ENCODE measurements around the gene EVI5. TPM values are rescaled to one million over a fixed set of nuclear protein-coding genes. Genes with fewer than 3 reads are reported as not detected.
"Not testable (repeated sequence)": the region's sequence is repeated elsewhere in the genome, so short reads cannot be mapped to it uniquely, and the experiment has no call there.

Gene EVI5
- total RNA-seq, 2 experiments from 2014 or later: 0.13 to 0.21 TPM

- H3K4me3 Mint-ChIP-seq; H3K4me1 Mint-ChIP-seq (ENCODE audit: low read depth); H3K27me3 Mint-ChIP-seq (ENCODE audit: low read depth); DNase-seq; POLR2A ChIA-PET; H3K9me3 Mint-ChIP-seq (ENCODE audit: insufficient read depth); ATAC-seq; H3K36me3 Mint-ChIP-seq (ENCODE audit: low read depth); H3K27ac Mint-ChIP-seq: not testable (repeated sequence)
- CTCF ChIA-PET: interaction anchor here (5.2 kb wide), 1 partner anchor 72 kb away, joined by 91 read pairs; no protein-coding TSS in a partner anchor
Measured at GRCh38 chr1:92746255-92746654, 38.7 kb downstream of the EVI5 start.

GRCh38 chr1:92743221-92743620, 41.7 kb downstream of the EVI5 start:
- Mint-ChIP-seq H3K9me3 (ENCODE audit: insufficient read depth) (no peaks in the 10 kb centered on the region), H3K27me3 (ENCODE audit: low read depth) (peaks cover 17% of the 10 kb centered on the region), H3K36me3 (ENCODE audit: low read depth) (no peaks in the 10 kb centered on the region), H3K4me3 (no peak overlapping the region), H3K4me1 (ENCODE audit: low read depth) (no peaks in the 10 kb centered on the region), H3K27ac (no peak overlapping the region)
- POLR2A ChIA-PET: no interaction called here
- CTCF ChIA-PET: no interaction called here
- DNase-seq: no peak
- ATAC-seq: no peak

- POLR2A ChIA-PET: interaction anchor here (0.6 kb wide), 1 partner anchor 113 kb away, joined by 3 read pairs; no protein-coding TSS in a partner anchor
- H3K27ac Mint-ChIP-seq: no peak overlapping the region
- CTCF ChIA-PET: interaction anchor here (1.0 kb wide), 1 partner anchor 9 kb away, joined by 4 read pairs; no protein-coding TSS in a partner anchor
- peaks cover 28% of the 10 kb centered on the region for H3K27me3 Mint-ChIP-seq (ENCODE audit: low read depth)
- no peaks in the 10 kb centered on the region for H3K4me1 Mint-ChIP-seq (ENCODE audit: low read depth)
- DNase-seq (no peak), ATAC-seq (no peak)
- H3K36me3 Mint-ChIP-seq (ENCODE audit: low read depth): no peaks in the 10 kb centered on the region
- no peaks in the 10 kb centered on the region for H3K9me3 Mint-ChIP-seq (ENCODE audit: insufficient read depth)
- H3K4me3 Mint-ChIP-seq: no peak overlapping the region
Measured at GRCh38 chr1:92739669-92740524, 45.0 kb downstream of the EVI5 start.

GRCh38 chr1:92736395-92736794, 48.5 kb downstream of the EVI5 start:
- ATAC-seq: no peak
- DNase-seq: no peak
- ChIA-PET POLR2A (no interaction called here), CTCF (interaction anchor here (0.8 to 1.8 kb wide), 4 partner anchors 9 to 730 kb away, joined by 3 to 12 read pairs (median 4); no protein-coding TSS in a partner anchor)
- Mint-ChIP-seq H3K9me3 (ENCODE audit: insufficient read depth) (no peaks in the 10 kb centered on the region), H3K27ac (no peak overlapping the region), H3K4me3 (no peak overlapping the region), H3K36me3 (ENCODE audit: low read depth) (no peaks in the 10 kb centered on the region), H3K27me3 (ENCODE audit: low read depth) (peaks cover 30% of the 10 kb centered on the region), H3K4me1 (ENCODE audit: low read depth) (no peaks in the 10 kb centered on the region)

- Mint-ChIP-seq H3K36me3 (ENCODE audit: low read depth) (no peaks in the 10 kb centered on the region), H3K4me3 (no peak overlapping the region), H3K9me3 (ENCODE audit: insufficient read depth) (no peaks in the 10 kb centered on the region), H3K4me1 (ENCODE audit: low read depth) (no peaks in the 10 kb centered on the region), H3K27ac (no peak overlapping the region), H3K27me3 (ENCODE audit: low read depth) (peaks cover 14% of the 10 kb centered on the region)
- ATAC-seq: no peak
- POLR2A ChIA-PET: interaction anchor here (0.5 kb wide), 1 partner anchor 147 kb away, joined by 3 read pairs; no protein-coding TSS in a partner anchor
- DNase-seq: no peak
- CTCF ChIA-PET: interaction anchor here (1.7 kb wide), 1 partner anchor 18 kb away, joined by 5 read pairs; no protein-coding TSS in a partner anchor
Measured at GRCh38 chr1:92730476-92730875, 54.4 kb downstream of the EVI5 start.

- Mint-ChIP-seq H3K4me3 (no peak overlapping the region), H3K27me3 (ENCODE audit: low read depth) (peaks cover 11% of the 10 kb centered on the region), H3K27ac (no peak overlapping the region), H3K9me3 (ENCODE audit: insufficient read depth) (no peaks in the 10 kb centered on the region), H3K36me3 (ENCODE audit: low read depth) (no peaks in the 10 kb centered on the region), H3K4me1 (ENCODE audit: low read depth) (no peaks in the 10 kb centered on the region)
- ATAC-seq (no peak), DNase-seq (no peak)
- ChIA-PET CTCF (interaction anchor here (1.2 kb wide), 1 partner anchor 19 kb away, joined by 3 read pairs; no protein-coding TSS in a partner anchor), POLR2A (no interaction called here)
Measured at GRCh38 chr1:92728697-92729096, 56.2 kb downstream of the EVI5 start.

- ATAC-seq; H3K4me1 Mint-ChIP-seq (ENCODE audit: low read depth); H3K27ac Mint-ChIP-seq; DNase-seq; H3K4me3 Mint-ChIP-seq; H3K9me3 Mint-ChIP-seq (ENCODE audit: insufficient read depth); POLR2A ChIA-PET; H3K36me3 Mint-ChIP-seq (ENCODE audit: low read depth): not testable (repeated sequence)
- peaks cover 22% of the 10 kb centered on the region for H3K27me3 Mint-ChIP-seq (ENCODE audit: low read depth)
- CTCF ChIA-PET: interaction anchor here (1.0 kb wide), 1 partner anchor 25 kb away, joined by 3 read pairs; no protein-coding TSS in a partner anchor
Measured at GRCh38 chr1:92723713-92724112, 61.2 kb downstream of the EVI5 start.

GRCh38 chr1:92721886-92722285, 63.0 kb downstream of the EVI5 start:
- ATAC-seq (no peak), DNase-seq (no peak)
- CTCF ChIA-PET: no interaction called here
- Mint-ChIP-seq H3K4me1 (ENCODE audit: low read depth) (no peaks in the 10 kb centered on the region), H3K36me3 (ENCODE audit: low read depth) (no peaks in the 10 kb centered on the region), H3K9me3 (ENCODE audit: insufficient read depth) (no peaks in the 10 kb centered on the region), H3K27me3 (ENCODE audit: low read depth) (peaks cover 30% of the 10 kb centered on the region), H3K4me3 (no peak overlapping the region), H3K27ac (no peak overlapping the region)
- POLR2A ChIA-PET: no interaction called here

GRCh38 chr1:92721157-92721556, 63.8 kb downstream of the EVI5 start:
- H3K36me3 Mint-ChIP-seq (ENCODE audit: low read depth); H3K4me1 Mint-ChIP-seq (ENCODE audit: low read depth); DNase-seq; POLR2A ChIA-PET; ATAC-seq; H3K9me3 Mint-ChIP-seq (ENCODE audit: insufficient read depth); H3K27ac Mint-ChIP-seq; CTCF ChIA-PET; H3K4me3 Mint-ChIP-seq: not testable (repeated sequence)
- H3K27me3 Mint-ChIP-seq (ENCODE audit: low read depth): peaks cover 32% of the 10 kb centered on the region

GRCh38 chr1:92715476-92715951, 69.4 kb downstream of the EVI5 start:
- H3K9me3 Mint-ChIP-seq (ENCODE audit: insufficient read depth); ATAC-seq; DNase-seq; H3K27ac Mint-ChIP-seq; H3K4me3 Mint-ChIP-seq; H3K4me1 Mint-ChIP-seq (ENCODE audit: low read depth); CTCF ChIA-PET; H3K36me3 Mint-ChIP-seq (ENCODE audit: low read depth); POLR2A ChIA-PET: not testable (repeated sequence)
- H3K27me3 Mint-ChIP-seq (ENCODE audit: low read depth): peaks cover 21% of the 10 kb centered on the region

GRCh38 chr1:92713939-92714338, 71.0 kb downstream of the EVI5 start:
- ChIA-PET CTCF (interaction anchor here (0.8 kb wide), 1 partner anchor 35 kb away, joined by 5 read pairs; no protein-coding TSS in a partner anchor), POLR2A (no interaction called here)
- Mint-ChIP-seq H3K27me3 (ENCODE audit: low read depth) (peaks cover 14% of the 10 kb centered on the region), H3K4me1 (ENCODE audit: low read depth) (no peaks in the 10 kb centered on the region), H3K4me3 (no peak overlapping the region), H3K27ac (no peak overlapping the region), H3K9me3 (ENCODE audit: insufficient read depth) (no peaks in the 10 kb centered on the region), H3K36me3 (ENCODE audit: low read depth) (no peaks in the 10 kb centered on the region)
- no peak for DNase-seq
- no peak for ATAC-seq

- CTCF ChIA-PET: no interaction called here
- ATAC-seq: no peak
- POLR2A ChIA-PET: no interaction called here
Measured at GRCh38 chr1:92711473-92712165, 73.3 kb downstream of the EVI5 start.

More at GRCh38 chr1:92711473-92712165, 73.3 kb downstream of the EVI5 start:
- Mint-ChIP-seq H3K9me3 (ENCODE audit: insufficient read depth) (no peaks in the 10 kb centered on the region), H3K27me3 (ENCODE audit: low read depth) (peaks cover 11% of the 10 kb centered on the region), H3K27ac (no peak overlapping the region), H3K4me1 (ENCODE audit: low read depth) (no peaks in the 10 kb centered on the region), H3K36me3 (ENCODE audit: low read depth) (no peaks in the 10 kb centered on the region), H3K4me3 (no peak overlapping the region)
- DNase-seq: no peak

Data from activated CD8-positive, alpha-beta T cell treated with anti-CD3 and anti-CD28 coated beads, Interleukin-2, amount 10 ng/mL, durations not matched to agents 7 days and 5 days (primary cell).